Fibroblast of skin of left quadriceps (primary cell): ENCODE measurements around the gene PCSK2.

Source experiments
- DNase-seq, 2 experiments: peaks; one replicate each; pipeline ENCODE4 v3.0.0-alpha.2; 2013; ENCODE audit warnings: low read depth in 2 of 2

Gene PCSK2

DNA sequence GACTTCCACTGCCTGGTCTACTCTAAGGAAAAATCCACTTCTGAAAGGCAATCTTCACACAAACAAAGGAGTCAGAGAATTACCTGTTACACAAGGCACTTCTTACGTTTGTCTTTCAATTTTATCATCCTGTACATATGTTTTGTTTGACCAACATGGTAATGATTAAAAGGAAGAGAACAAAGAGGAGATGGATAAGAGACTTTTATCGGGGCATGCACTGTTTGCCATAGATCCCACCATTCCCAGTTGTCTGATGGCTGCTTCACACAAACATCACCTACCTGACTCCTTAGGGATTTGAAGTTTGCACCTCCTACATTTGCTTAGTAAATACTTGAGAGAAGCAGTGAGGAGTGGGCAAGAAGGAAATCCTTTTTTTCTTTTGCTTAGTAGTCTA lies 217.3 kb downstream of the PCSK2 start:
- DNase-seq, result no peak

DNA sequence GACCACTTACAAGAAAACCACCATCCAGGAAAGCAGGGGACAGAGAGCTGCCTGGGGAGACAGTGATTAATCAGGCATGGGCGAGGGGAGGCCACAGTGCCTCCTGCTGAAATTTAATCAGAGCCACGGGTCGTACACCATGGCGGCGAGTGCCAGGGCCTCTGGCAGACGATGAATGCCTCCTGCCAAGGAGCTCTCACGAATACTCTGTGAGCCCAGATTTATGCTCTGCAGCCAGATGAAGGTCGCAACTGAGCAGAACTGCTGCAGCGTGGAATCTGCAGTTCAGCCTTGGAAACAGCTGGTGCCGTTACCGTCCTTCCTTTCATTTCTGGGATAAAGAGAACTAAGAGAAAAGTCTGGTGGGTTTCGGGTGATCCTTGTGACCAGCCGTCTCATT lies 218.7 kb downstream of the PCSK2 start:
- DNase-seq, result no peak

DNA sequence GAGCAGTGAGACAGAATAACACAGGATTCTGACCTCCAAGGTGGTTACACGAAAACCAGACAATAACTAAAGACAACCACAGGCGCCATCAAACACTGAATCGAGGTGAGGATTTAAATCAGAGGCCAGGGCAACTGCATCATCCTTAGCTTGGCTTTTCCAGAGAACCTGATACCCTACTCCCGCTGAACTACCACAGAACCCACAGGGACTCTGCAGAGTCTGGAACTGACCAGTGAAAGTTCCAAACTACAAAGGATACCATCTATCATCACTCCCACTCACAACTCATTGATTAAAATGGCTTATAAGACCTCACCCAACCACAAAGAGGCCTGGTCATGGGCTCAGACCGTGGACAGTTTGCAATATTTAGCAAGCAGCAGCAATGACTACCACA lies 219.3 kb downstream of the PCSK2 start:
- DNase-seq, result no peak

DNA sequence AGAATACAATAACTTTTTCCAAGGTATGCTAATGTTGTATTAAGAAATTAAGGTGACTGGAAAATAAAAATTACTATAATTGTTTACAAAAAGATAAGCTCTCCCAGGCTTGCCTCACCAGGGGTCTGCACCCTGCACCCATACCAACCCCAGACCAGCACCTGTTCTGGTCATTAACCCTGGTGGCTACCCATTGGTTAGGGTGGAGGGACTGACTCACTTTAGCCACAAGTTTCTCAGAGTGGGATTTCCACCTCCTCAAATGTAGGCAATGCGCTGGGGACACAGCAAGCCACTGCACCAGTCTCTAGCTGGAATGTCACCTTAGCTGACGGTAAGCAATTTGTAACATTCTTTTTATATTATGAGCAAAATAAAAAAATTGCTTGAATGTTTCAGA lies 221.2 kb downstream of the PCSK2 start:
- no peak for DNase-seq

GRCh38 chr20:17449031-17449430 lies 222.2 kb downstream of the PCSK2 start:
- no peak for DNase-seq

GRCh38 chr20:17452441-17452840 lies 225.6 kb downstream of the PCSK2 start:
- DNase-seq, result no peak

DNA sequence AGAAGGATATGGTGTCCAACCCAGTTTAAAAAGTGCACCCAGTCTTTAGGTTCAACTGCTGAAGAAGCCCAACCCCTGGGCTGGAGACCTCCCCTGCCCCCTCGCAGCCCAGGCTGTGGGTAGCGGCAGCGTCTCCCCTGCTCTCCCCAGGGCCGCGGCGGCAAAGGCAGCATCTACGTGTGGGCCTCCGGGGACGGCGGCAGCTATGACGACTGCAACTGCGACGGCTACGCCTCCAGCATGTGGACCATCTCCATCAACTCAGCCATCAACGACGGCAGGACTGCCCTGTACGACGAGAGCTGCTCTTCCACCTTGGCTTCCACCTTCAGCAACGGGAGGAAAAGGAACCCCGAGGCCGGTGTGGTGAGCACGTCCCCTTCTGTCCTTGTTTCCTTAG lies 226.8 kb downstream of the PCSK2 start:
- no peak for DNase-seq

DNA sequence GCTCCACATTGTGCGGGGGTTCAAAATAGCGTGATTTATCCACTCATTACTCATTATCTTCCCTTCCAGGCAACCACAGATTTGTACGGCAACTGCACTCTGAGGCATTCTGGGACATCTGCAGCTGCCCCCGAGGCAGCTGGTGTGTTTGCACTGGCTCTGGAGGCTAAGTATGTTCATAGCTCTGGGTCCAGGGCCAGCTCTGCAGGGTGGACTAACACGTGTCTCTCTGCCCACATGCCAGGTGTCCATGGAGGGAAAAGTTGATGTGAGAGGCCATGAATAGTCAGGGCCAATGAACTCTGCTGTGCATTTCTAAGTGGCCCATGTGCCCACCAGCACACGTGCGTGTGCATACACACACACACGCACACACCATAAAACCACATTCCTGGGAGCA lies 229.4 kb downstream of the PCSK2 start:
- no peak for DNase-seq

DNA sequence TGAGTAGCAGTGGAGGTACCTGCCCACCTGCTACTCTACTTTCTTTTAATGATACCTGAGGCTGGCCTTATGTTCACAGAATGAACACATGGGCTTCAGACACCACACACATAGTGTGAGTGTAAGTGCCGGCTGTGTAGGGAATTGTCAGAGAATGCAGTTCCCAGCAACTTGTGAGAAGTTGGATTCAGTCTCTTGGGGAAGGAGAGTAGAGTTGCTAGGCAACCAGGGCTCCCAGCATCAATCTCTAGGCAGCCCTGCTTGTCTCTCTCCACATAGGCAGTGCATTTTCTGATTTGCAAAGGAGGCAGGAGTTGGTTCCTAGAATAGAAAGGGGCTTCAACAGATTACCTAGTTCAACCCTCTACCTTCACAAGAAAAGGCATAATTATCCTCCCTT lies 230.2 kb downstream of the PCSK2 start:
- DNase-seq, result no peak

DNA sequence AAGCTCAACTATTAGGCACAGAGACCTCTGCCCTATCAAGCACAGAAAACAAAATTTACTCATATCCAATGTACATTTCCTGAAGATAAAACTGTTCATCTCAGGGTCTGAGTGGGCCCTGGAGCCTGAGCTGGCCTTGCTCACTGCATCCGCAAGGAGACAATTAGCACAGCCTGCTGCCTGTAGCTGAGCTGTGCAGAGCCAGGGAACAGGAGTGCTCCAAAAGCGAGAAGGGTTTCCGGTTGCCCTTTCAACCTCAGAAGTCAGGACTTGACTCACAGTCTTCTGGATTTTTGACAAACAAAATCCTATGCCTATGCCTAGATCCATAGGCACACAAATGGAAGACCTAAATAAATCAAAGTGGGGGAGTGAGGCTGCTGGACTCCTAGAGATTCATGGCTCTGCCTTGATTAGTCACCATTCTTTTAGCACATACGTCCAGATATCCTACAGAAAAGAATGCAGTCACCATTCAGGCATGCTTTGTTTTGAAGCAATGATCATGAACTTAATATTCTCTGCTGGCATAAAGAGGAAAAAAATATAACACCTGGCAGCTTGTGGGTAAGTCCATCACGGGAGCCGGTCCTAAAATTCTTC lies 230.8 kb downstream of the PCSK2 start:
- DNase-seq, result peak; percentile 39 to 47

DNA sequence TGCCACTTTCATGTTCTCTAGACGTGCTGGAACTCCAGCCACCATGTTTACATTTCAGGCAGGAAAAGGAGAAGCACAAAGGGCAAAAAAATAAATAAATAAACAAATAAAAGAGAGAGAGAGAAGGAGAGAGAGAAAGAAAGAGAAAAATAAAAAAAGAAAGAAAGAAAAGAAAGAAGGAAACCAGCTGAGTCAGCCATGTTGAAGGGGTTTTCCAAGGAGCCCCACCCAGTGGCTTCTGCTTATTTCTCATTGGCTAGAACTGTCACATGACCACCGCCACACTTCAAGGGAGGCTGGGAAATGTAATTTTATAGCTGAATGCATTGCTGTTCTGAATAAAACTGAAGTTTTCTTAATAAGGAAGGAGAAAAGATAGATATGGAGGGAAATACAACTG lies 233.3 kb downstream of the PCSK2 start:
- no peak for DNase-seq

- DNase-seq, result no peak
Measured at GRCh38 chr20:17461941-17462340, 235.1 kb downstream of the PCSK2 start.

- peak in 1 of 2 experiments; percentile 5 for DNase-seq
Measured at GRCh38 chr20:17463711-17464110, 236.9 kb downstream of the PCSK2 start.

DNA sequence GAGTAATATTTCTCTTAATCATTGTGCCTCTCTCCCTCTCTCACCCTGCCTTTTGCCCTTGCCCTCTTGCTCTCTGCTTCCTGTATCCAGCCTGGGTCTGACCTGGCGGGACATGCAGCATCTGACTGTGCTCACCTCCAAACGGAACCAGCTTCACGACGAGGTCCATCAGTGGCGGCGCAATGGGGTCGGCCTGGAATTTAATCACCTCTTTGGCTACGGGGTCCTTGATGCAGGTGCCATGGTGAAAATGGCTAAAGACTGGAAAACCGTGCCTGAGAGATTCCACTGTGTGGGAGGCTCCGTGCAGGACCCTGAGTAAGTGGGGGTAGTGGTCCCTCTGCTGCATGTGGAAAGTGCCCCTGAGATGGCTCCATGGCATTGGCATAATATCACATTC lies 238.4 kb downstream of the PCSK2 start:
- DNase-seq, result no peak

GRCh38 chr20:17466641-17467040 lies 239.8 kb downstream of the PCSK2 start:
- DNase-seq, result no peak

DNA sequence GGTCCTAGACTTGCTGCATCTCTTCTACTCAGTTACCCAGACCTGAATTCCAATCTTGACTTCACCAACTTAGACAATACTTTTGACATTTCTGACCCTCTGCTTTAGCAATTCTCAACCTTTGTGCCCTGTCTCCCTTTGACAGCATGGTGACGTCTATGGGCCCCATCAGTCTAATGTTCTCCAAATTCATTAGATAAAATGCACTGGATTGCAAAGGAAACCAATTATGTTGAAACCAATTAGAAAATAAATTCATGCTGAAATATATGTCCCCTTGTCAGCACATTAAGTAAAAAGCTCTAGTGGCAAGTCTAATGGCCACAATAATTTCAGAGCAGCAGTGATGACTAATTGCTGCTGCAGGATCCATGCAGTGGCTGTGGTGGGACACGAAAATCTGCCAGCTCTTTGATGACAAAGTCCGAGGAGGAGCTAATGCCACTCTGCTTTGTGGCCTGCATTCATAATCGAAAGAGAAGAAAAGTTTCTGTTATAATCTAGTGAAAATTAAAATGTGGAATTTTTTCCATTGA lies 240.3 kb downstream of the PCSK2 start:
- no peak for DNase-seq

DNA sequence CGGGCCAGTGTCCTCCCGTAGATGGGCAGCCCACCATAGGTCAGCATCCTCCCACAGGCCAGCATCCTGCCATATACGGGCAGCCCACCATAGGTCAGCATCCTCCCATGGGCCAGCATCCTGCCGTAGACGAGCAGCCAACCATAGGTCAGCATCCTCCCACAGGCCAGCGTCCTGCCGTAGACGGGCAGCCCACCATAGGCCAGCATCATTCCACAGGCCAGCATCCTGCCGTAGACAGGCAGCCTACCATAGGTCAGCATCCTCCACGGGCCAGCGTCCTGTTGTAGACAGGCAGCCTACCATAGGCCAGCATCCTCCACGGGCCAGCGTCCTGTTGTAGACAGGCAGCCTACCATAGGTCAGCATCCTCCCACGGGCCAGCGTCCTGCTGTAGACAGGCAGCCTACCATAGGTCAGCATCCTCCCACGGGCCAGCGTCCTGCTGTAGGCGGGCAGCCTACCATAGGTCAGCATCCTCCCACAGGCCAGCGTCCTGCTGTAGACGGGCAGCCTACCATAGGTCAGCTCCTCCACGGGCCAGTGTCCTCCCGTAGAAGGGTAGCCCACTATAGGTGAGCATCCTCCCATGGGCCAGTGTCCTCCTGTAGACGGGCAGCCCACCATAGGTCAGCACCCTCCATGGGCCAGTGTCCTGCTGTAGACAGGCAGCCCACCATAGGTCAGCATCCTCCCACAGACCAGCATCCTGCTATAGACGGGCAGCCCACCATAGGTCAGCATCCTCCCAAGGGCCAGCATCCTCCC lies 241.4 kb downstream of the PCSK2 start:
- no peak for DNase-seq

- DNase-seq, result no peak
Measured at GRCh38 chr20:17469246-17470030, 242.6 kb downstream of the PCSK2 start.

DNA sequence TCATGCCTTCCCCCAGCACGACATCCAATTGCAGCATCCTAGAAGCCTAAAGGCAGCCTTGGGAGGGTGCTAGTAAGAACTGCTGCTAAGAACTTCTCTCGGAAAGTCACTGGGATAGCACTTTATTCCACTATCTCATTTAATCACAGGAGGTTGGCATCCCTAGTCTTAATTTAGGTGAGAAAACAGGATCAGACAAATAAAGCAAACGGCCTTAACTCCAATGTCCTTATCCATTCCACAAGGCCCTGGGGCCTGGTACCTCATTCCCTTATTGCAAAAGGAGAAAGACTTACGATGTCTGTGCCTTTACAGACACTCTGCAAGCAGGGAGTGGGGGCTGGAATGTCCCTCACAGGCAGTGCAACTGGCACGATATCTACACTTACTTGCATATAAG lies 243.7 kb downstream of the PCSK2 start:
- DNase-seq, result no peak

DNA sequence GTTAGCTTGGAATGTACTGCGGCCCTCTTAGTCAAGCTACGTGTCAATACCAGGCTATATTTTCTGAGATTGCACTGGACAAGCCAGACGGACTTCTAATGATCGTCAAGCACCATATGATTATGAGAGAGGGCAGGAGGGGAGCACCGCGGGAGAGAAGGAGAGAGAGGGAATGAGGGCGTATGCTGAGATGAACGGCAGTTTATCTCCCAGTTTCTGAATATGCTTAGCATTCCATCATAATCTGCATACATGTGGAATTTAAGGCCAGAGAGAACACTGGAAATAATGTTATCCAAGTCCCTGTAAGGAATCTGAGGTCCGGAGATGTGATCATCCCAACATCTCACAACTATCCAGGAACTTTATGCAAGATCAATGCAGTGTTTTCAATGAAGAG lies 244.1 kb downstream of the PCSK2 start:
- no peak for DNase-seq

- no peak for DNase-seq
Measured at GRCh38 chr20:17471606-17472187, 244.9 kb downstream of the PCSK2 start.

DNA sequence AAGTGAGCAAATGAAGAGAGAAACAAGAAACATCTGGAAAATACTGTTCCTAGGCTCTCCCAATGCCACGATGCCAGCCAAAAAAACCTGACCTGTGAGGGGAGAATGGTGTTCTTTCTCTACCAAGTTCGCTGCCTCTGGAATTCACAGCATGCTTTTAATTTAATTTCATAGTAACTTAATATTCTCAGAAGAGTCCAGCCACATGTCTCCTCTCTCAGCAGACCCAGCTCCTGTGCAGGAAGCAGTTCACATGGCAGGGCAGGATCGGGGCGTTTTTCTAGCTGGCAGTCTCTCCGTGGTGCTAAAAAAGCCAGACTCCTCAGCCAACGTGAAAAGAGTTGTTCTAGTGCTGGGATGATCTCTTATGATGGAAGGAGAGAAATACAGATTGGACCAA lies 246.8 kb downstream of the PCSK2 start:
- no peak for DNase-seq
